Measurements from ENCODE around the gene TVP23C. TPM values are rescaled to one million over a fixed set of nuclear protein-coding genes. Genes with fewer than 3 reads are reported as not detected.

The TVP23C gene
- total RNA-seq, 1 donor from 2014 or later, result 9.2 TPM

DNA sequence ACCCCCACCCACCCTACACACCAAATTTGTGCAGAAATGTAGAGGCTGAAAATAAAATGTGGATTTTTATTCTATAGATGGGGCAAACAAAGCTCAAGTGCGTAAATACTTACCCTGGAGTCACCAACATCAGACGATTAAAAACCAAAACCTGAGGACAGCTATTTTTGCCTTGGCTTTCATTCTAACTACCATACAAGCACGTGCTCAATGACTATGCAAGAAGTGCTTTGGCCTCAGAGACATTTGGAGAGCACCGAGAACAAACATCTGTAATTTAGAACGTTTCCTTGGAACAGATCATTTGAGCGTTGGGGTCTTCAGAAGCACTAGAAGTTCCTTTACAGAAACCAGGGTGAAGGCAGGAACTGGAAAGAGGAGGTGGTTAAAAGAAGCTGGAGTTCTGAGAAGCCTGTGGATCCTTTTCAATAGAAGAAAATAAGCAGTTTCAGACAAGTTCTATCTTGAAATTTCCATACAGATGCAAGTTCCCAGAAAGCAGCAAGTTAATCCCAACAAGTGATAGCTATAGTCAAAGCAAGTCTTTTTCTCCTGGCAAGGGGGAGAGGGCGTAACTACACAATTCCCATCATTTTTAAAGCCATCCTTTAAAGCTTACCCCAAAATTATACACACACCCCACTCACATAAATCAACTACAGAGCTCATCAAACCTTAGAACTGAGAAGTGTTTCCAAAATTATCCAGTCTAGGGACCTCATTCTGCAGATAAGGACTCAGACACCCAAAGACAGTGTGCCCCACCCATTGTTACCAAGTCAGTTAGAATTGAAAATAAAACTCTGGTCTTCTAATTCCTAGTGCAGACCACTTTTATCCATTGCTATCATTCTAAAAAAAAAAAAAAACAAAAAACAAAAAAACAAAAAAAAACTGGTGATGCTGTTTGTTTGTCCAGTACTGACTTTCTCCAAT, 66.3 kb downstream of the TVP23C start:
- no peak overlapping the region for H3K27ac Mint-ChIP-seq (ENCODE audit: unreplicated experiment)
- H3K4me1 Mint-ChIP-seq, result peaks cover 24% of the 10 kb centered on the region
- DNase-seq (ENCODE audit: low read depth, low spot score), result no peak
- peaks cover 23% of the 10 kb centered on the region for H3K36me3 Mint-ChIP-seq (ENCODE audit: low read depth)
- no peaks in the 10 kb centered on the region for H3K9me3 Mint-ChIP-seq
- H3K4me3 Mint-ChIP-seq, result no peak overlapping the region
- no peaks in the 10 kb centered on the region for H3K27me3 Mint-ChIP-seq (ENCODE audit: low read depth)
- TF ChIP-seq, protein P1, sequence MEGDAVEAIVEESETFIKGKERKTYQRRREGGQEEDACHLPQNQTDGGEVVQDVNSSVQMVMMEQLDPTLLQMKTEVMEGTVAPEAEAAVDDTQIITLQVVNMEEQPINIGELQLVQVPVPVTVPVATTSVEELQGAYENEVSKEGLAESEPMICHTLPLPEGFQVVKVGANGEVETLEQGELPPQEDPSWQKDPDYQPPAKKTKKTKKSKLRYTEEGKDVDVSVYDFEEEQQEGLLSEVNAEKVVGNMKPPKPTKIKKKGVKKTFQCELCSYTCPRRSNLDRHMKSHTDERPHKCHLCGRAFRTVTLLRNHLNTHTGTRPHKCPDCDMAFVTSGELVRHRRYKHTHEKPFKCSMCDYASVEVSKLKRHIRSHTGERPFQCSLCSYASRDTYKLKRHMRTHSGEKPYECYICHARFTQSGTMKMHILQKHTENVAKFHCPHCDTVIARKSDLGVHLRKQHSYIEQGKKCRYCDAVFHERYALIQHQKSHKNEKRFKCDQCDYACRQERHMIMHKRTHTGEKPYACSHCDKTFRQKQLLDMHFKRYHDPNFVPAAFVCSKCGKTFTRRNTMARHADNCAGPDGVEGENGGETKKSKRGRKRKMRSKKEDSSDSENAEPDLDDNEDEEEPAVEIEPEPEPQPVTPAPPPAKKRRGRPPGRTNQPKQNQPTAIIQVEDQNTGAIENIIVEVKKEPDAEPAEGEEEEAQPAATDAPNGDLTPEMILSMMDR (conservative IDR thresholded peaks at IDR 0.05), result no peak

DNA sequence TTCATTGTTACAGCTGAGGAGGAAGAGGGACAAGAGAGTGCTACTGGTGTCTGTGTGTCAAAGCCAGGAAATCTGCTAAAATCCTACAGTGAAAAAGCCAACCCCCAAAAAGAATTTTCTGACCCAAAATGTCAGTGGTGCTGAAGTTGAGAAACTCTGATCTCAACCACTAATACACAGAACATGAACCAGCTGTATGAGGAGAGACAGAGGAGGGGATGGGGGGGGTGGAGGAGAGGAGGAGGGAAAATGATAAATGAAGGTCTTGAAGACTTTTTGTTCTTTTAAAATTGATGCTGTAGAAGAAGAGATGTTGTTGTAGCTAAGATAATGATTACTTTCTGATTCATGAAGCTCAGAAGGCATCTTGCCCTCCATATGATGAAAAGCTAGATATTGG, 68.5 kb downstream of the TVP23C start:
- Mint-ChIP-seq H3K27ac (ENCODE audit: unreplicated experiment) (no peak overlapping the region), H3K36me3 (ENCODE audit: low read depth) (peaks cover 29% of the 10 kb centered on the region), H3K27me3 (ENCODE audit: low read depth) (no peaks in the 10 kb centered on the region), H3K4me1 (peaks cover 37% of the 10 kb centered on the region), H3K4me3 (no peak overlapping the region), H3K9me3 (no peaks in the 10 kb centered on the region)
- TF ChIP-seq, protein P1 (conservative IDR thresholded peaks at IDR 0.05), result no peak
- DNase-seq (ENCODE audit: low read depth, low spot score), result no peak

DNA sequence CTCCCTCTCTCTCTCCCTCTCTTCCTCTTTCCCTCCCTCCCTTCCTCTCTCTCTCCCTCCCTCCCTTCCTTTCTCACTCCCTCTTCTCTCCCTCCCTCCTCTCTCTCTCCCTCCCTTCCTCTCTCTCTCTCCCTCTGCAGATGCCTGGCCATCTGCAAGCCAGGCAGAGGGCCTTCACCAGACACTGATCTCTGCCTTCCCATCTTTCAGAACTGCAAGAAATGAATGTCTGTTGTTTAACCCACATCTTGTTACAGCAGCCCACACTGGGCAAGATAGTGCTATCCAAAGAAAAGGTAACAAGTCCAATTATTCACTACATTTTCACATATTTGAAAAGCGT, 69.6 kb downstream of the TVP23C start:
- Mint-ChIP-seq H3K27ac (ENCODE audit: unreplicated experiment) (no peak overlapping the region), H3K4me1 (peaks cover 41% of the 10 kb centered on the region), H3K36me3 (ENCODE audit: low read depth) (peaks cover 33% of the 10 kb centered on the region), H3K4me3 (no peak overlapping the region), H3K27me3 (ENCODE audit: low read depth) (no peaks in the 10 kb centered on the region), H3K9me3 (no peaks in the 10 kb centered on the region)
- DNase-seq (ENCODE audit: low read depth, low spot score), result no peak
- TF ChIP-seq, protein P1 (conservative IDR thresholded peaks at IDR 0.05), result no peak

DNA sequence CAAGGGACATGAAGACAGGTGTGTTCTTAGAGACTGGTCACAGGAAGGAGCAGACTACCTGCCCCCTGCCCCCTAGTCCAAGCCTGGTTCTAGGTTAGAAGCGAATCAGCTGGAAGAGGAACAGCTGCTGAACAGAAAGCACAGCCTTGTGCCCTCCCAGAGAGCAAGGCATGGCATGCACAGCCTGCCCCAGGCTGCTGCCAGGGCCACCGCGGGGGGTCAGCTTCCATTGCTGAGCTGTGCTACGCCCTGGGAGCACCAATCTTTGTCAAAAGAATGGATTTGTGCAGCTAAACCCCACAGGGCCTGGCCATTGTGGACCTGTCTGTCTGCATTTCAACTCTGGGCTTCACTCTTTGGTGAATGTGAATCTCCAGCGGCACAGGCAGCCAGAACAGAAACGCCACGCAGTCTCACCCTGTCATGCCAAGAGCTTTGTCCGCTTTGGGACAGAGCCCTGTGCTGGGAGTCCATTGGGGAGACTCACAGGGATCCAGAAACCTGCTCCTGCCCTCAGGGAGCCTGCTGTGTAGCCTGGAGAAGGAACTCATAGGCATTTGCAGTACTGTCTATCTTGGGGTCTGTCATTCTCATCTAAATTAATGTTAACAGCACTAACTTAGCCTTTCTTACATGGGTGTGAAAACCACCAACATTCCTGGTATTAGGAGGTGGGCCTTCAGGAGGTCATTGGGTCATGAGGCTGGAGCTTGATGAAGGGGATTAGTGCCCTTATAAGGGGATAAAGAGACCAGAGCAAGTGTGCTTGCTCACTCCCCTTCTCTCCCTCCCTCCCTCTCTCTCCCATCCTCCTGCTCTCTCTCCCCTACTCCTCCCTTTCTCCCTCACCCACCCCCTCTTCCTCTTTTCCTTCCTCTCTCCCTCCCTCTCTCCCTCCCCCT, 70.2 kb downstream of the TVP23C start:
- H3K27ac Mint-ChIP-seq (ENCODE audit: unreplicated experiment), result no peak overlapping the region
- TF ChIP-seq, protein P1 (conservative IDR thresholded peaks at IDR 0.05), result no peak
- no peak for DNase-seq (ENCODE audit: low read depth, low spot score)
- H3K4me1 Mint-ChIP-seq, result peaks cover 41% of the 10 kb centered on the region
- peaks cover 34% of the 10 kb centered on the region for H3K36me3 Mint-ChIP-seq (ENCODE audit: low read depth)
- no peak overlapping the region for H3K4me3 Mint-ChIP-seq
- no peaks in the 10 kb centered on the region for H3K27me3 Mint-ChIP-seq (ENCODE audit: low read depth)
- no peaks in the 10 kb centered on the region for H3K9me3 Mint-ChIP-seq

DNA sequence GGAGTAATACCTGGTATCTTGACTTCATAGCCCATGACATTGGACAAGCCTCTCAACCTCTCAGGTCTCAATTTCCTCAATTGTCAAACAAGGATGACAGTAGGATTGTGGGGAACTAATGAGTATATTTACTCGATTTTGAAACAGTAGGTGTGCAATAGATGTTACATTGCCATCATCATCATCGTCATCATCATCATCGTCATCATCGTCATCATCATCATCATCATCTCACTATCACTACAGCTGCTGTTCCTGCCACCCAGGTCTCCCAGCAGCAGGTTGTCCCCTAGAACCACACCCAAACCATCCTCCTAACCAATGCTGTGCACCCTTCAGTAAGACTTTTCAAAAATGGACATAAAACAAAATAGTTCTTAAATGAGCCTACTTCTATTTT, 71.1 kb downstream of the TVP23C start:
- peaks cover 40% of the 10 kb centered on the region for H3K36me3 Mint-ChIP-seq (ENCODE audit: low read depth)
- no peak overlapping the region for H3K4me3 Mint-ChIP-seq
- H3K4me1 Mint-ChIP-seq, result peaks cover 41% of the 10 kb centered on the region
- no peaks in the 10 kb centered on the region for H3K27me3 Mint-ChIP-seq (ENCODE audit: low read depth)
- no peak overlapping the region for H3K27ac Mint-ChIP-seq (ENCODE audit: unreplicated experiment)
- no peaks in the 10 kb centered on the region for H3K9me3 Mint-ChIP-seq
- DNase-seq (ENCODE audit: low read depth, low spot score), result no peak
- TF ChIP-seq, protein P1 (conservative IDR thresholded peaks at IDR 0.05), result no peak
